ENCODE data around the gene CNOT2.

Gene CNOT2

DNA sequence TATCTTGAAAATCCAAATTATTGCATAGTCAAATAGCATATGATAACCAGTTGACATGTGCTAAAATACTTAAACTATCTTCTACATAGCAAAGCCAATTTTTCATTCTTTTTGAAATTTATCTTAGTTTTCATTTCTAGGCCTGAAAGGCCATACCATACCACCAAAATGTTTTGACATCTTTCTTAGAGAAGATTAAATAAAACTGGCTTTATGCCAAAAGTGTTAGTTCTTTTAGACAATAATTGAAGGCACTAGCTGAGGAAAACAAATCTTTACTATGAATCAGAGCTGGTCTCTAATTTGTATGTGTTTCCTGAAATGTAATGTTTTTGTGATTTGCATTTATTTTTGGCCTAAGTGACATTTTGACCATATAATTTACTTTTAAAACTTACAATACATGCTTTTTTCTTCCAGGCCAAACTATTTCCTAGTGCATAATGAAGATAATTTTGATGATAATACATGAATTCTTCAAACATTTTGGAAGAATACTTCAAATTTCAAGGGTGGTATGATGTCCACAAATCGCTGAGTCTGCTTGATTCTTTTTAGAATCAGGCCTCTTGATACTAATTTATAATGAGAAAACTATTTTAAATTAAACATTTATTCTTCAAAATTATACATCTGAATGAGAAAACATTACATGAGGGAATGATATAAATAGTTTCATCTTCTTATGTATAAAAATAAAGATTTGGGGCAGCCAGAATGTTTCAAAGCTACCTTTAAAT lies 116.4 kb downstream of the CNOT2 start:
- TF ChIP-seq, protein P1, sequence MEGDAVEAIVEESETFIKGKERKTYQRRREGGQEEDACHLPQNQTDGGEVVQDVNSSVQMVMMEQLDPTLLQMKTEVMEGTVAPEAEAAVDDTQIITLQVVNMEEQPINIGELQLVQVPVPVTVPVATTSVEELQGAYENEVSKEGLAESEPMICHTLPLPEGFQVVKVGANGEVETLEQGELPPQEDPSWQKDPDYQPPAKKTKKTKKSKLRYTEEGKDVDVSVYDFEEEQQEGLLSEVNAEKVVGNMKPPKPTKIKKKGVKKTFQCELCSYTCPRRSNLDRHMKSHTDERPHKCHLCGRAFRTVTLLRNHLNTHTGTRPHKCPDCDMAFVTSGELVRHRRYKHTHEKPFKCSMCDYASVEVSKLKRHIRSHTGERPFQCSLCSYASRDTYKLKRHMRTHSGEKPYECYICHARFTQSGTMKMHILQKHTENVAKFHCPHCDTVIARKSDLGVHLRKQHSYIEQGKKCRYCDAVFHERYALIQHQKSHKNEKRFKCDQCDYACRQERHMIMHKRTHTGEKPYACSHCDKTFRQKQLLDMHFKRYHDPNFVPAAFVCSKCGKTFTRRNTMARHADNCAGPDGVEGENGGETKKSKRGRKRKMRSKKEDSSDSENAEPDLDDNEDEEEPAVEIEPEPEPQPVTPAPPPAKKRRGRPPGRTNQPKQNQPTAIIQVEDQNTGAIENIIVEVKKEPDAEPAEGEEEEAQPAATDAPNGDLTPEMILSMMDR (IDR thresholded peaks at IDR 0.05) = no peak
- Histone ChIP-seq H3K4me3 (no peak overlapping the region), H3K27ac (no peak overlapping the region)
- no peak for DNase-seq (ENCODE audit: low spot score)

DNA sequence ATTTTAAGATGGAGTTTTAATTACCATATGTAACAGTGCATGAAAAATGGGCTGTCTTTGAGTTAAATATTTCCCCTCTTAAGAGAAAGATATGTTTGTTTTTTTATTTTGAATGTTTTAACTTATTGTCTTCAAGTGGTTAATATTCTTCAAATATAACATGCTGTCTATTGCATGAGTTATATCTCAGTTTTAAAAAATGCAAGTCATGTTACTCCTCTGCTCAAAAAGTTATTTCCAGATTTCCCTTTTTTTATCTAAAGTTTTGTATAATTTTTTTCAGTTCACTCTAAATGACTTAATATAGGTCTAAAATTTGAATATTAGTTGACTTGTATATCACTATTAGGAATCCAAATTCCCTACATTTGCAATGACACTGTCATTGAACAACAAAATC lies 117.0 kb downstream of the CNOT2 start:
- Histone ChIP-seq H3K27ac (no peak overlapping the region), H3K4me3 (no peak overlapping the region)
- DNase-seq (ENCODE audit: low spot score) = no peak
- TF ChIP-seq, protein P1 (IDR thresholded peaks at IDR 0.05) = no peak

DNA sequence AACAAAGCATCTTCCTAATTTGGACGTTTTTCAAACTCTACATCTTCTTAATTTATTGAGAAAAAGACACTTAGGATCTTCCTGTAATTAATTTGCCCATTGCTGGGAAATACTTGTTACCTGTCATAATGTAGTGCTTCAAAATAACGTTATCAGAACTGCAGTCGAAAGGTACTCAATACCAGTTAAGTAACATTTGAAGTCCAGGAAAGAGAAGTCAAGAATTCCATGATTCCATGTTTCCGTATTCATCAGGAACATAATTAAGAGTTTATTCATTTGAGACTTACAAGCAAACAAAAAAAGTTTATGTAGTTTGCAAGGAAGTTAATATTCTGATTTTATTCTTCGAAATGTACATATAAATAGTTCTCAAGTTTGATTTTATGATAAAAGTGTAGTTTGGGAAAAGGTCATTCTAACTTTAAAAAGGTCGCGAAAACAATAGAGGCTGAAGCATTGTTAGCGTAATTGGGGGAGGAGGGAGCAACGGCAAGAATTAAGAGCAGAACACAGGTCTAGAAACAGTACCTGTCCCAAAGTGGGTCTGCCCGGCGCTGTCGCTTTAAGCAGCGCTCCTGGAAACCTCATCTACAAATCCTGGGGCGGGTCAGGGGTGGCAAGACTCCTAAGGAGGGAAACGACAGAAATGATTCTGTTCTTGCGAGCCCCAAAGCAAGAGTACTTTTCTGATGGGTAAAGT lies 121.6 kb downstream of the CNOT2 start:
- no peak for DNase-seq (ENCODE audit: low spot score)
- TF ChIP-seq, protein P1 (IDR thresholded peaks at IDR 0.05) = no peak
- Histone ChIP-seq H3K4me3 (peak overlapping the region; percentile 87), H3K27ac (no peak overlapping the region)

DNA sequence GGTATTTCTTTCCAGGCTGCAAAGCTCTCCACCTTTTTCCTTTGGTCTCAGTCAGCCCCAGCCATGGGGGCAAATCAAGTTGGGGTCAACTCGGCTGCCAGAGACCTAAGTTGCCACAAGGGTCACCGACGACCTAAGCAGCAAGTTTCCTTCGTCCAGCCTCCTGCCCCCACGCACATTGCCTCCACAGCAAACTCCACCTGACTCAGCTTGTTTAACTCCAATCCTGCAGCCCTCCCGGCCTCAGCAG lies 122.1 kb downstream of the CNOT2 start:
- no peak for DNase-seq (ENCODE audit: low spot score)
- Histone ChIP-seq H3K27ac (no peak overlapping the region), H3K4me3 (peak overlapping the region; percentile 87)
- TF ChIP-seq, protein P1 (IDR thresholded peaks at IDR 0.05) = no peak

DNA sequence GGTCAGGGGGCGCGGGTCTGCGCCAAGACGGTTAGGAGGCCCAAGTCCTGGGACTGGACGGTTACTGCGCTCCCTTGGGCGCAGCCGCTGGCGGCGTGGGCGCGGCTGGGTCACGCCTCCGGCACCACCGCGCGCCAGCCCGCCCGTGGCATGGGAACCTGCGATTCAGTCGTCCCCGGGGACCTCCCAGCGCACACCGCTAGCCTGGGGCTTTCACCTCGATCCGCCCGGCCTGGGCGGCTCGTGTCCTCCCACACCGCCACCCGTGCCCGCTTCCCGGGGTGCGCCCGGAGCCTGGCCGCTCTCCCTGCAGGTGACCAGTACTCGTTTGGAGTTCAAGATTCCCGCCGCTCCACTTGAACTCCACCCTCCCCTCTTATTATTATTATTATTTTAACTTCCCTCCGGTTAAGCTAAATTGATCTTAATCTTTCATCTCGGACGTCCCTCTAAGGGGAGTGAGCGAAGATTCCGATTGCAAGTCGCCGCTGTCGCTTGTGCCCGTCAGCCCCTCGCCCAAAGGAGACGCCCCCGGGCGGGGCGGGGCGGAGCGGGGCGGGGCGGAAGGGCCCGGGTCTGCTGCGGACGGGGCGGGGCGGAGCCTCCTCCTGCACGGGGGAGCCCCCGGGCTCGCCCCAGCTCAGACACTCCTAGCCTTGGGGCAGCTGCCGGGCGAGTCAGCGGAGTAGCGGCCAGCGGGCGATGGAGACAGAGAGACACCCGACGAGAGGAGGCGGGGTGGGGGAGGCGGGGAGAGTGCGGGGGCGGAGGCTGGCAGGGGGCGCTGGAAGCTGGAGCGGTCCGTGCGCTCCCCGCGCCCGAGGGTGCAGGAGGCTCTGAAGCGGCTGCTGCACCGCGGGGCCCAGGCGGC lies 122.7 kb downstream of the CNOT2 start, which contains the start of gene KCNMB4:
Gene KCNMB4 (plus strand): TSS at position 643 of the 871 bp plus-strand sequence. CDS start 445 bp downstream, outside the sequence.
- H3K27ac ChIP-seq = peak within 1 kb of the TSS; percentile 2 to 65
- TF ChIP-seq, protein P1 (IDR thresholded peaks at IDR 0.05) = no peak
- DNase-seq (ENCODE audit: low spot score) = no peak
- peak within 1 kb of the TSS; percentile 87 for H3K4me3 ChIP-seq

DNA sequence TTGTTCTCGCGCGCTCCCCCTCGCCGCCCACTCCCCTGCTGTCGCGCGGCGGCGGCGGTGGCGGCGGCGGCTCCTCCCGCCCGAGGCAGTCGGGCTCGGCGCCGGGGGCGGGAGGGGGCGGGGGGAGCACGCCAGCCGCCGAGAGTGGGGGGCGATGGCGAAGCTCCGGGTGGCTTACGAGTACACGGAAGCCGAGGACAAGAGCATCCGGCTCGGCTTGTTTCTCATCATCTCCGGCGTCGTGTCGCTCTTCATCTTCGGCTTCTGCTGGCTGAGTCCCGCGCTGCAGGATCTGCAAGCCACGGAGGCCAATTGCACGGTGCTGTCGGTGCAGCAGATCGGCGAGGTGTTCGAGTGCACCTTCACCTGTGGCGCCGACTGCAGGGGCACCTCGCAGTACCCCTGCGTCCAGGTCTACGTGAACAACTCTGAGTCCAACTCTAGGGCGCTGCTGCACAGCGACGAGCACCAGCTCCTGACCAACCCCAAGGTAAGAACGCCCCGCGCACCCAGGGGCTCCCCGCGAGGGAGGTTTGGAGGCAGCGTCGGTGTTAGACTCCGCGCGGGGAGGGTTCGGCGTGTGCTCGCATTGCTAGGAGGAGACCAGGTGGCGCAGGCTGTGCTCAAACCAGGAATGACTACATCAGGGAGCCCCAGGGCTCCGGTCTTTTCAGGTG lies 123.5 kb downstream of the CNOT2 start:
- TF ChIP-seq, protein P1 (IDR thresholded peaks at IDR 0.05) = no peak
- H3K4me3 ChIP-seq = peak overlapping the region; percentile 87
- peak overlapping the region; percentile 2 to 65 for H3K27ac ChIP-seq
- no peak for DNase-seq (ENCODE audit: low spot score)

Measured in coronary artery (tissue), 2 donors.